Astrocyte of the cerebellum (primary cell): Measurements from ENCODE around the gene OR10J1.

Source experiments
- DNase-seq: peaks from one replicate; pipeline ENCODE4 v3.0.0-alpha.2; 2011; ENCODE audit warnings: low read depth
- H3K4me3 ChIP-seq: 2 replicates; pipeline ENCODE4 v1.5.1; 2011; ENCODE audit warnings: mild to moderate bottlenecking, low read depth, low read length, moderate library complexity
- in situ Hi-C: cut with HindIII; loops from 2 replicates; pipeline ENCODE4 v1.10.0; 2017; ENCODE audit warnings: low sequenced_read_pairs
- TF ChIP-seq, protein P1 (sequence below): IDR thresholded peaks from 2 replicates; pipeline ENCODE4 v1.5.1; 2012; ENCODE audit warnings: low read length, low read depth, moderate library complexity, mild to moderate bottlenecking; ENCODE audit errors: missing control alignments

Gene OR10J1

DNA sequence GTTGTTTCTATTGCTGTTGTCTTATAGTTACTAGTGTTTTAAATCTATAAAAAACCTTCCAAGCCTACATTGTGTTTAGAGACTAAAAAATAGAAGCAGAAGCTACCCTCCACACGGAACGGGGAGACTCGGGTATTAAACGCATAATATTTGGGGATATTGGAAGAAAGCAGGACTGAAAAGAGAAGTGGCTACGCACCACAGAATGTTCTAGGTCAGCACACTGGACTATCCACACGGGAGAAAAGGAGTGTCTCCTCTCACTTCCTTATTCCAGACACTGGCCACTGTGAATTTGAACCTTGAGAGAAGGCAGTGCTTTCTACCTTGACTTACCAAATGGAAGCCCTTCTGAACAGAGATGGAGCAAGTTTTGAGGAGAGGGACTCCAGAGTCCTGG lies 8.5 kb upstream of the OR10J1 start:
- DNase-seq = no peak
- TF ChIP-seq, protein P1, sequence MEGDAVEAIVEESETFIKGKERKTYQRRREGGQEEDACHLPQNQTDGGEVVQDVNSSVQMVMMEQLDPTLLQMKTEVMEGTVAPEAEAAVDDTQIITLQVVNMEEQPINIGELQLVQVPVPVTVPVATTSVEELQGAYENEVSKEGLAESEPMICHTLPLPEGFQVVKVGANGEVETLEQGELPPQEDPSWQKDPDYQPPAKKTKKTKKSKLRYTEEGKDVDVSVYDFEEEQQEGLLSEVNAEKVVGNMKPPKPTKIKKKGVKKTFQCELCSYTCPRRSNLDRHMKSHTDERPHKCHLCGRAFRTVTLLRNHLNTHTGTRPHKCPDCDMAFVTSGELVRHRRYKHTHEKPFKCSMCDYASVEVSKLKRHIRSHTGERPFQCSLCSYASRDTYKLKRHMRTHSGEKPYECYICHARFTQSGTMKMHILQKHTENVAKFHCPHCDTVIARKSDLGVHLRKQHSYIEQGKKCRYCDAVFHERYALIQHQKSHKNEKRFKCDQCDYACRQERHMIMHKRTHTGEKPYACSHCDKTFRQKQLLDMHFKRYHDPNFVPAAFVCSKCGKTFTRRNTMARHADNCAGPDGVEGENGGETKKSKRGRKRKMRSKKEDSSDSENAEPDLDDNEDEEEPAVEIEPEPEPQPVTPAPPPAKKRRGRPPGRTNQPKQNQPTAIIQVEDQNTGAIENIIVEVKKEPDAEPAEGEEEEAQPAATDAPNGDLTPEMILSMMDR = no peak
- in situ Hi-C loops = no loop called here
- no peak overlapping the region for H3K4me3 ChIP-seq

DNA sequence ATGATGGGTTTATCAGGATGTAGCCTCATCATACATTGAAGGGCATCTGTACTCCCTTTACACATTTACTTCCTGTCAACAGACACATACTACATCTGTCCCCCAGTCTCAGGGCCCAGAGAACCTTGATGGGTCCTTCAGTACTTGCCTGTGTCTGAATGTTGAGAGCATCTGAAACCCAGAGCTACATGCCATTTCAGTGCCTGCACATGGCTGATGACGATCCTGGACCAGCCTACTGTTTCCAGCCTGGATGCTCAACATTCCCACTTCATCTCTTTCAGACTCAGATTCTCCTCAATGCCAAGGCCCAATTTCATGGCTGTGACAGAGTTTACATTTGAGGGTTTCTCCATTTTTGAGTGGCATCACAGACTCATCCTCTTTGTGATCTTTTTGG lies 7.6 kb upstream of the OR10J1 start, which contains the start of gene OR10J4:
TSS of gene OR10J4 (plus strand) at position 301 of the 400 bp plus-strand sequence.
- in situ Hi-C loops = no loop called here
- no peak for DNase-seq
- TF ChIP-seq, protein P1 = no peak
- no peak within 1 kb of the TSS for H3K4me3 ChIP-seq

DNA sequence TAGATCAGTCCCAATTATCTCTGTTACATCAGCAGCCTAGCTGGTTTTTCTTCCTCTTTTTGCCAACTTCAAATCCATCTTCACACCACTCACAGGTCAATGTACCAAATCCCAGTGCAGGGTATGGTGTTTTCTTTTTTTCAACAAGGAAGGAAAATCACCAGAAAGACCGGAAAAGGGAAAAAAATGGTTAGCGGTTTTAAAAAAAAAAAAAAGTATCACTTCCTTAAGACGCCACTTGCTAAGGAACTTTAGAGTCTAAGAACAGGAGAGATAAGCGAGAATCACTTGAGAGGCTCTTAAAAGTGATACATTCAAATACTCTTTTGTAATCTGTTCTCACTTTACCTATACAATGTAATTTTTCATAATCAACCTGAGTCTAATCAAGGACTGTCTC lies 3.1 kb upstream of the OR10J1 start:
- no peak for DNase-seq
- H3K4me3 ChIP-seq = no peak overlapping the region
- in situ Hi-C loops = no loop called here
- TF ChIP-seq, protein P1 = no peak

DNA sequence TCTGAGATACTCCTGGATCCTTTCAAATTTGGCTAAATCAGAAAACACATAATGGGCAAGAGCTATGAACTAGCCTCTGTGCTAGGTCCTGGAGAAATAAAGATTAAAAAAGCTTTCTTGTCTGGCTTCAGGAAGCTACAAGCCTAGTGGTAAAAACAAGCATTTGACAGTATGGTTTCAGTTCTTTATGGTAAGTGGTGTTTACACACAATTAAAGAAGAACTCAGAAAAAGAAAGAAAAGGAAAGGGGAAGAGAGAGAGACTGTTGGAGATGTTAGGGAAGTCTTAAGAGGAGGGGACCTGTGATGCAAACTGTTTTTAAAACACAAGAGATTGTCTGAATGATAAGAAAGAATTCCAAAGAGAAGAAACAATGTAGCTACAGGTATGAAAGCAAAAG lies 1.8 kb downstream of the OR10J1 start:
- H3K4me3 ChIP-seq = no peak overlapping the region

DNA sequence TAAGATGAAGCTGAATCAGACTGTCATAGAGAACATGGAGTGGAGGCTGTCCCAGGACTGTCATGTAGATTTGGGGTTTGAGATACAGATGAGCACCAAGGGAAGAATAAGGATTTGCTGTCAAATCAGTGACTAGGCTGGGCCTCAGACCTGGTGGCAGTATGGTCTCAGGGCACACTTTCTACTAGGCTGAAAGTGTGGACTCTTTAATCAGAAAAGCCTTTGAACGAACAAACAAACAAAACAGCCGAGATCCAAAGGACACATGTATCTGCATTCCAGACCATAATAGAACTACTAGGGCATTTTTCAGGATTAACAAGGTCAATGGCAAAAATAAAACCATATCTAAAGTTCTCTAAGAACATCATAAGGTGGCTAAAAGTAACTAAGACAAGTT lies 2.9 kb downstream of the OR10J1 start:
- in situ Hi-C loops = no loop called here
- no peak overlapping the region for H3K4me3 ChIP-seq
- DNase-seq = no peak
- TF ChIP-seq, protein P1 = no peak

More for the DNA sequence above, 1.8 kb downstream of the OR10J1 start:
- TF ChIP-seq, protein P1 = no peak
- in situ Hi-C loops = no loop called here
- no peak for DNase-seq

DNA sequence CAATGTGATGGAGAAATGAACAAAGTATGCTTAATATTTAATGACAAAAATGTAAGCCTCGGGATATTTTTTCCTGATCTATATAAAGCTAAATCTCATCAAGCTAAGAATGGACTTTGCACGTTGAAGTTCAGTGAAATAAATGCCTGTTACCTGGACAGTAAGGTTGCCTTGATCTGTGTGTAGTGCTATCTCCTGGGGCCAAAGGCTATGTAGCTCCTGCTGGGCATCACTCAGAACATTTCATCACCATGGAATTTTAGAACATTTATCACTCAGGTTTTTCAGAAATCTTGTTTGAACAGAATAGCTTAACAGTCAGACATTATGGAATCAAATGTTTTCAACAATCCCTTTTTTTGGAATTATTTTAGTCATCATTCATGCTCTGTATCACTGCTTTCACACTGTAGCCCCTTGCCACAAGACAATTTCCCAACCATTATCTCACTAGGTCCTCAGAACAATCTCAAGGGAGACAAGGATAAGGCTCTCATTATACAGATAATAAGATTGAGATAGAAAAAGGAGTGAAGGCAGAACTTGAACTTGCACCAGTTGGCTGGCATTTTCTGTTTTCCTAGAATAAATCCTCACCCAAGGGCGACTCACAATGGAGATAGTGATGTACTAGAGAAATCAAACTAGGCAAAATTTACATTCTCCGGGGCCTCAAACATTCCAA lies 3.7 kb downstream of the OR10J1 start:
- DNase-seq = no peak
- in situ Hi-C loops = no loop called here
- H3K4me3 ChIP-seq = no peak overlapping the region
- TF ChIP-seq, protein P1 = no peak
